HepG2 (cell line): ENCODE results near the gene SKP2. TPM values are rescaled to one million over a fixed set of nuclear protein-coding genes. Genes with fewer than 3 reads are reported as not detected.

Source experiments
- ARID3A ChIP-seq: IDR thresholded peaks from 2 replicates; pipeline ENCODE4 v1.6.1; 2012; ENCODE audit warnings: low read depth, low read length, improper control_type of control experiment
- CREB1 ChIP-seq, 2 experiments: fragments of 450-650 bp in 1 of 2; IDR thresholded peaks; 2 replicates each; pipeline ENCODE4 v1.6.1; 2016 to 2017; ENCODE audit warnings: control low read depth in 1 of 2, mild to moderate bottlenecking in 1 of 2, missing compliant biosample characterization in 1 of 2, missing genetic modification characterization in 1 of 2
- FOSL2 ChIP-seq: sonication (generic); formaldehyde crosslinking; IDR thresholded peaks from 2 replicates; pipeline ENCODE4 v1.4.0; 2020; ENCODE audit warnings: missing genetic modification reagents
- GATA4 ChIP-seq: sonication (generic); IDR thresholded peaks from 2 replicates; pipeline ENCODE4 v1.6.1; 2016; ENCODE audit warnings: antibody characterized with exemption, low read depth, borderline replicate concordance
- HDAC1 ChIP-seq: sonication (generic); formaldehyde crosslinking; IDR thresholded peaks from 2 replicates; pipeline ENCODE4 v1.5.1; 2020; ENCODE audit warnings: mild to moderate bottlenecking, missing genetic modification reagents
- HHEX ChIP-seq: IDR thresholded peaks from 2 replicates; pipeline ENCODE4 v1.6.1; 2016; ENCODE audit warnings: control low read depth
- HMG20B ChIP-seq: conservative IDR thresholded peaks from 2 replicates; pipeline ENCODE4 v1.6.1; 2016; ENCODE audit warnings: missing genetic modification reagents, missing compliant biosample characterization
- HOMEZ ChIP-seq: IDR thresholded peaks from 2 replicates; pipeline ENCODE4 v1.6.1; 2016; ENCODE audit warnings: low read depth
- KAT8 ChIP-seq: IDR thresholded peaks from 2 replicates; pipeline ENCODE4 v1.6.1; 2016; ENCODE audit warnings: missing genetic modification reagents, missing compliant biosample characterization
- NFIC ChIP-seq: IDR thresholded peaks from 2 replicates; pipeline ENCODE4 v1.6.1; 2012; ENCODE audit warnings: mild to moderate bottlenecking, low read length, inconsistent platforms
- POLR2A ChIP-seq, 2 experiments: IDR thresholded peaks; 2 replicates each; pipeline ENCODE4 v1.6.1; 2011; ENCODE audit warnings: low read depth in 2 of 2, low read length in 2 of 2, mild to moderate bottlenecking in 1 of 2, moderate library complexity in 1 of 2; ENCODE audit not compliant: insufficient read depth in 1 of 2
- PRDM10 ChIP-seq: sonication (generic); formaldehyde crosslinking; IDR thresholded peaks from 2 replicates; pipeline ENCODE4 v1.4.0; 2020; ENCODE audit warnings: low read depth, missing genetic modification reagents
- SMAD3 ChIP-seq: sonication (generic); formaldehyde crosslinking; IDR thresholded peaks from 2 replicates; pipeline ENCODE4 v1.4.0; 2020; ENCODE audit warnings: missing genetic modification reagents
- SOX6 ChIP-seq, 2 experiments: fragments of 450-650 bp in 1 of 2; sonication (generic) in 1 of 2; formaldehyde crosslinking in 1 of 2; IDR thresholded peaks; 2 replicates each; pipeline versions ENCODE4 v1.4.0 to v1.6.1; 2017 to 2020; ENCODE audit warnings: antibody characterized with exemption in 1 of 2, mild to moderate bottlenecking in 1 of 2, missing genetic modification reagents in 1 of 2
- TEAD3 ChIP-seq: optimal IDR thresholded peaks from 2 replicates; pipeline ENCODE3; 2016; ENCODE audit warnings: borderline replicate concordance
- ZNF441 ChIP-seq: sonication (generic); formaldehyde crosslinking; IDR thresholded peaks from 2 replicates; pipeline ENCODE4 v1.7.0; 2021; ENCODE audit warnings: missing genetic modification reagents, borderline replicate concordance
- ZNF605 ChIP-seq: sonication (generic); formaldehyde crosslinking; IDR thresholded peaks from 2 replicates; pipeline ENCODE4 v1.8.0; 2022; ENCODE audit warnings: mild to moderate bottlenecking, missing genetic modification reagents
- polyA plus RNA-seq, 8 experiments: library from polyadenylated mRNA; depleted of rRNA in 3 of 8; stranded (reverse) in 7 of 8; unstranded in 1 of 8; fragments of >200 nt; fragmentation: Illumina TruSeq in 4 of 8; extraction: Trizol in 4 of 8; gene quantifications; 2 replicates each; pipeline versions ENCODE4 v1.2.1 to v1.2.3, GENCODE V29; 2011 to 2016; ENCODE audit warnings: low read depth in 4 of 8, missing spikeins in 1 of 8, mixed read lengths in 1 of 8; ENCODE audit not compliant: insufficient read depth in 1 of 8
- total RNA-seq, 5 experiments: library from RNA; depleted of rRNA; stranded (reverse); fragments of >200 nt; fragmentation: Illumina TruSeq; extraction: Trizol; gene quantifications; 2 replicates each; pipeline ENCODE4 v1.2.3, GENCODE V29; 2016; ENCODE audit warnings: low read depth in 1 of 5
- TF ChIP-seq, protein P1 (sequence below): sonication (generic); formaldehyde crosslinking; IDR thresholded peaks from 2 replicates; pipeline ENCODE4 v1.4.0; 2020; ENCODE audit warnings: missing genetic modification reagents
- TF ChIP-seq, protein P2 (sequence below): sonication (generic); formaldehyde crosslinking; IDR thresholded peaks from 2 replicates; pipeline ENCODE4 v1.8.0; 2022; ENCODE audit warnings: missing genetic modification reagents, low read depth, mild to moderate bottlenecking, borderline replicate concordance
- TF ChIP-seq, protein P3 (sequence below): sonication (generic); formaldehyde crosslinking; IDR thresholded peaks from 2 replicates; pipeline ENCODE4 v1.5.0; 2020; ENCODE audit warnings: missing genetic modification reagents

Gene SKP2
- total and polyA plus RNA-seq, 2 of the 13 experiments (the other 11 are each of a cell fraction or from before 2014, with no cell fraction given), result 29.6 to 84.1 TPM

DNA sequence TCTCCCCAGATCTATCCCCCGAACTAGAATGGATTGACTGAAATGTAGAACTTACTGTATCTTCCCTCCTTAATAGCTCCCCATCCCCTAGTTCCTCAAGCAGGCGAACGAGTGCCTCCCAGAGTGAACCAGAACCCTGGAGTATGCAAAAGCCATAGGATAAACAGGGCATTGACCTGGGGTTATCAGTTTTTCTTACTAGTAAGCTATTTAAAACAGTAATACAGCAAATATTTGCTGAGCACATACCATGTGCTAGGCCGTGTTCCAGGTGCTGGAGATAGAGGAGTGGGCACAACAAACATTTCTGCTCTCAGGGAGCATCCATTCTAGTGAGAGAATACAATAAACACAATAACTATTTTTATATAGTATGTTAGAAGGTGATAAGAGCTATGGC, 1.8 kb downstream of the SKP2 start (continued):
- TF ChIP-seq ZNF441, result peak; percentile 55; the same call in 1 of the 2 replicates
- TF ChIP-seq PRDM10 (CRISPR knock-in tag), result peak; percentile 87
- TF ChIP-seq GATA4, result peak; percentile 61; the same call in 1 of the 2 replicates
- 0 out of 2 replicates have a peak, but pooled peaks have one; percentile 16 for TF ChIP-seq ZNF605 (CRISPR knock-in tag)
- TF ChIP-seq HMG20B (CRISPR knock-in tag), result peak; percentile 67; the same call in 1 of the 2 replicates
- no peak for TF ChIP-seq POLR2A (IDR thresholded peaks at IDR 0.05; ENCODE audit: insufficient read depth in 1 of 2, low read depth in 2 of 2, low read length in 2 of 2)
- peak; percentile 53; the same call in 1 of the 2 replicates for TF ChIP-seq KAT8 (CRISPR knock-in tag)
- TF ChIP-seq, protein P1, sequence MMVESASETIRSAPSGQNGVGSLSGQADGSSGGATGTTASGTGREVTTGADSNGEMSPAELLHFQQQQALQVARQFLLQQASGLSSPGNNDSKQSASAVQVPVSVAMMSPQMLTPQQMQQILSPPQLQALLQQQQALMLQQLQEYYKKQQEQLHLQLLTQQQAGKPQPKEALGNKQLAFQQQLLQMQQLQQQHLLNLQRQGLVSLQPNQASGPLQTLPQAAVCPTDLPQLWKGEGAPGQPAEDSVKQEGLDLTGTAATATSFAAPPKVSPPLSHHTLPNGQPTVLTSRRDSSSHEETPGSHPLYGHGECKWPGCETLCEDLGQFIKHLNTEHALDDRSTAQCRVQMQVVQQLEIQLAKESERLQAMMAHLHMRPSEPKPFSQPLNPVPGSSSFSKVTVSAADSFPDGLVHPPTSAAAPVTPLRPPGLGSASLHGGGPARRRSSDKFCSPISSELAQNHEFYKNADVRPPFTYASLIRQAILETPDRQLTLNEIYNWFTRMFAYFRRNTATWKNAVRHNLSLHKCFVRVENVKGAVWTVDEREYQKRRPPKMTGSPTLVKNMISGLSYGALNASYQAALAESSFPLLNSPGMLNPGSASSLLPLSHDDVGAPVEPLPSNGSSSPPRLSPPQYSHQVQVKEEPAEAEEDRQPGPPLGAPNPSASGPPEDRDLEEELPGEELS, result peak; percentile 89
- TF ChIP-seq HHEX (CRISPR knock-in tag), result peak; percentile 77
- TF ChIP-seq FOSL2 (CRISPR knock-in tag), result peak; percentile 78
- TF ChIP-seq, protein P2, sequence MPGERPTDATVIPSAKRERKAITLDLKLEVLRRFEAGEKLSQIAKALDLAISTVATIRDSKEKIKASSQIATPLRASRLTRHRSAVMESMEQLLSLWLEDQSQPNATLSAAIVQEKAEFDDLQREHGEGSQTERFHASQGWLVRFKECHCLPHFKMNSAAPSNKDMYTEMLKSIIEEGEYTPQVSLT (CRISPR knock-in tag), result no peak
- TF ChIP-seq CREB1 (IDR thresholded peaks at IDR 0.05), result no peak
- peak; percentile 44 for TF ChIP-seq CREB1 (CRISPR knock-in tag; IDR thresholded peaks at IDR 0.05)
- TF ChIP-seq TEAD3 (CRISPR knock-in tag), result peak; percentile 97
- TF ChIP-seq HOMEZ (CRISPR knock-in tag), result peak; percentile 60; the same call in 1 of the 2 replicates
- TF ChIP-seq SMAD3 (CRISPR knock-in tag), result peak; percentile 67; the same call in 1 of the 2 replicates
- peak; percentile 34; the same call in 1 of the 2 replicates for TF ChIP-seq NFIC
- TF ChIP-seq HDAC1 (CRISPR knock-in tag), result peak; percentile 61; the same call in 1 of the 2 replicates
- peak; percentile 58 for TF ChIP-seq ARID3A
- TF ChIP-seq, protein P3, sequence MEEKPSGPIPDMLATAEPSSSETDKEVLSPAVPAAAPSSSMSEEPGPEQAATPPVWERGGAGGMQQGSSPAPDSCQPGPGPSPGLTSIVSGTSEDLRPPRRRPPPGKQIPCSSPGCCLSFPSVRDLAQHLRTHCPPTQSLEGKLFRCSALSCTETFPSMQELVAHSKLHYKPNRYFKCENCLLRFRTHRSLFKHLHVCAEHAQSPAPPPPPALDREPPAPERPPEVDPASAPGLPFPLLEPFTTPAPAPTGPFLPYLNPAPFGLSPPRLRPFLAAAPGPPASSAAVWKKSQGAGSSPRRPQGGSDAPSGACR, result peak; percentile 40; the same call in 1 of the 2 replicates
- no peak for TF ChIP-seq SOX6 (IDR thresholded peaks at IDR 0.05)
- TF ChIP-seq SOX6 (CRISPR knock-in tag; IDR thresholded peaks at IDR 0.05), result peak; percentile 84
